ENCODE measurements around the gene P3H3.

GRCh38 chr12:6888360-6888759 is 60.2 kb downstream of the P3H3 start:
- TF ChIP-seq RAD21 (IDR thresholded peaks at IDR 0.05): no peak
- TF ChIP-seq CTCF (IDR thresholded peaks at IDR 0.05; ENCODE audit: low read depth, low read length, missing input control): no peak
- TF ChIP-seq MAX (IDR thresholded peaks at IDR 0.05): no peak
- no peak for TF ChIP-seq TAF1 (conservative IDR thresholded peaks at IDR 0.05)
- TF ChIP-seq REST (IDR thresholded peaks at IDR 0.05): no peak
- no peak for TF ChIP-seq SP1 (IDR thresholded peaks at IDR 0.05)
- no peak for TF ChIP-seq RXRA (IDR thresholded peaks at IDR 0.05)
- no peak for TF ChIP-seq FOXA1 (IDR thresholded peaks at IDR 0.05)

Measured in liver (tissue), 3 donors.